Gastroesophageal sphincter (tissue), 4 donors: Measurements from ENCODE around the gene NPHP3. TPM values are rescaled to one million over a fixed set of nuclear protein-coding genes. Genes with fewer than 3 reads are reported as not detected.

Experiments
- ATAC-seq: fragments of 150-250 bp; one replicate; pipeline ENCODE4 v1.9.1; 2016; ENCODE audit warnings: mild to moderate bottlenecking, moderate library complexity
- H3K27ac ChIP-seq, 4 donors: fragments of 200-600 bp; sonication (generic) in 3 of 4; 1 replicate in 3 of 4; 2 replicates in 1 of 4; pipeline ENCODE4 v1.5.1; 2016 to 2019
- H3K27me3 ChIP-seq: fragments of 200-600 bp; sonication (generic); one replicate; pipeline ENCODE4 v1.5.1; 2019
- H3K36me3 ChIP-seq, 2 donors: fragments of 200-600 bp; sonication (generic); one replicate each; pipeline ENCODE4 v1.5.1; 2019; ENCODE audit warnings: control low read depth in 1 of 2
- H3K4me1 ChIP-seq, 3 donors: fragments of 200-600 bp; sonication (generic); 1 replicate in 2 of 3; 2 replicates in 1 of 3; pipeline ENCODE4 v1.5.1; 2016 to 2019; ENCODE audit warnings: control low read depth in 2 of 3
- H3K4me3 ChIP-seq, 2 donors: fragments of 200-600 bp; sonication (generic); one replicate each; pipeline ENCODE4 v1.5.1; 2019; ENCODE audit warnings: mild to moderate bottlenecking in 1 of 2, moderate library complexity in 1 of 2
- H3K9me3 ChIP-seq, 3 donors: fragments of 200-600 bp; sonication (generic); one replicate each; pipeline ENCODE4 v1.5.1; 2017 to 2019; ENCODE audit warnings: control low read depth in 2 of 3
- CTCF ChIP-seq, 4 experiments: fragments of 200-600 bp in 2 of 4; fragments of 450-650 bp in 2 of 4; sonication (generic) in 1 of 4; IDR thresholded peaks; one replicate each; pipeline ENCODE4 v1.5.1; 2017 to 2019; ENCODE audit warnings: antibody characterized with exemption in 4 of 4, mild to moderate bottlenecking in 2 of 4, moderate library complexity in 2 of 4
- EP300 ChIP-seq: sonication (generic); formaldehyde crosslinking; IDR thresholded peaks from one replicate; pipeline ENCODE4 v1.6.1; 2017; ENCODE audit warnings: antibody characterized with exemption, mild to moderate bottlenecking
- POLR2A ChIP-seq, 2 donors: fragments of 450-650 bp; IDR thresholded peaks; one replicate each; pipeline ENCODE4 v1.6.1; 2017; ENCODE audit warnings: antibody characterized with exemption in 2 of 2, mild to moderate bottlenecking in 2 of 2, moderate library complexity in 1 of 2
- POLR2AphosphoS5 ChIP-seq: sonication (generic); formaldehyde crosslinking; IDR thresholded peaks from one replicate; pipeline ENCODE4 v1.6.1; 2017; ENCODE audit warnings: antibody characterized with exemption
- WGBS, 2 donors: methylation state at CpG; one replicate each; pipeline ENCODE4 v1.1.5; 2018; ENCODE audit warnings: low coverage in 1 of 2; 5-methylcytosine and 5-hydroxymethylcytosine counted together
- total RNA-seq, 4 donors: library from RNA; depleted of rRNA; stranded (reverse); fragments of >200 nt; gene quantifications; one replicate each; pipeline ENCODE4 v1.1.0, GENCODE V29; 2016

Gene NPHP3
- total RNA-seq, 4 donors from 2014 or later = 20.5 to 49.8 (median 37.6) TPM

GRCh38 chr3:132713977-132714727, 8.1 kb downstream of the NPHP3 start:
- WGBS, 2 donors = 80 to 82% methylated on average over 5 of the region's 5 CpGs
- Histone ChIP-seq H3K27ac (no peak overlapping the region), H3K4me1 (peaks cover 0 to 13% (median 0%) of the 10 kb centered on the region in 3 donors), H3K36me3 (peaks cover 2 to 88% of the 10 kb centered on the region in 2 donors), H3K9me3 (no peaks in the 10 kb centered on the region), H3K4me3 (no peak overlapping the region), H3K27me3 (no peaks in the 10 kb centered on the region)
- ATAC-seq = no peak
- no peak for TF ChIP-seq CTCF (IDR thresholded peaks at IDR 0.05)
- TF ChIP-seq EP300 = no peak
- no peak for TF ChIP-seq POLR2A (IDR thresholded peaks at IDR 0.05)
- no peak for TF ChIP-seq POLR2AphosphoS5

- no peak overlapping the region for H3K4me3 ChIP-seq
- no peaks in the 10 kb centered on the region for H3K4me1 ChIP-seq
- H3K27ac ChIP-seq = no peak overlapping the region
- no peaks in the 10 kb centered on the region for H3K9me3 ChIP-seq
- no peak for ATAC-seq
- H3K36me3 ChIP-seq = peaks cover 8 to 88% of the 10 kb centered on the region in 2 donors
- 87 to 90% methylated on average over 4 to 6 of the region's 6 CpGs for WGBS, 2 donors
- H3K27me3 ChIP-seq = no peaks in the 10 kb centered on the region
- TF ChIP-seq CTCF (IDR thresholded peaks at IDR 0.05) (no peak), EP300 (no peak), POLR2AphosphoS5 (no peak), POLR2A (IDR thresholded peaks at IDR 0.05) (no peak)
Measured at GRCh38 chr3:132710311-132710710, 11.9 kb downstream of the NPHP3 start.

GRCh38 chr3:132709761-132710160, 12.4 kb downstream of the NPHP3 start:
- H3K4me3 ChIP-seq = no peak overlapping the region
- no peaks in the 10 kb centered on the region for H3K4me1 ChIP-seq
- H3K27me3 ChIP-seq = no peaks in the 10 kb centered on the region
- WGBS, 2 donors = 83% methylated on average over 5 of the region's 5 CpGs
- TF ChIP-seq CTCF (IDR thresholded peaks at IDR 0.05) = no peak
- TF ChIP-seq EP300 = no peak
- TF ChIP-seq POLR2A (IDR thresholded peaks at IDR 0.05) = no peak
- no peak for TF ChIP-seq POLR2AphosphoS5
- H3K36me3 ChIP-seq = peaks cover 8 to 88% of the 10 kb centered on the region in 2 donors
- H3K9me3 ChIP-seq = no peaks in the 10 kb centered on the region
- H3K27ac ChIP-seq = no peak overlapping the region
- ATAC-seq = no peak

- no peak overlapping the region for H3K27ac ChIP-seq
- H3K4me3 ChIP-seq = no peak overlapping the region
- ATAC-seq = no peak
- WGBS, 2 donors = 70 to 78% methylated on average over 1 to 2 of the region's 2 CpGs
- TF ChIP-seq POLR2A (IDR thresholded peaks at IDR 0.05) = no peak
- H3K9me3 ChIP-seq = no peaks in the 10 kb centered on the region
- H3K36me3 ChIP-seq = peaks cover 12 to 92% of the 10 kb centered on the region in 2 donors
- H3K4me1 ChIP-seq = no peaks in the 10 kb centered on the region
- no peaks in the 10 kb centered on the region for H3K27me3 ChIP-seq
Measured at GRCh38 chr3:132703733-132704132, 18.5 kb downstream of the NPHP3 start.

GRCh38 chr3:132695422-132695821, 26.8 kb downstream of the NPHP3 start:
- H3K27ac ChIP-seq = no peak overlapping the region
- peaks cover 0 to 99% of the 10 kb centered on the region in 2 donors for H3K36me3 ChIP-seq
- no peak for ATAC-seq
- H3K9me3 ChIP-seq = no peaks in the 10 kb centered on the region
- H3K4me3 ChIP-seq = no peak overlapping the region
- H3K27me3 ChIP-seq = no peaks in the 10 kb centered on the region
- TF ChIP-seq EP300 (no peak), CTCF (IDR thresholded peaks at IDR 0.05) (no peak), POLR2A (IDR thresholded peaks at IDR 0.05) (no peak), POLR2AphosphoS5 (no peak)
- H3K4me1 ChIP-seq = peaks cover 0 to 3% (median 0%) of the 10 kb centered on the region in 3 donors
- WGBS, 2 donors = 88 to 100% methylated on average over 1 of the region's 1 CpG
